HG03280 (cell line): ENCODE data around the gene ADSS1.

ENCODE experiments used
- ATAC-seq: cut with Tn5 transposase; IDR thresholded peaks from one replicate; pipeline ENCODE4 v1.9.1; 2021; ENCODE audit warnings: mild to moderate bottlenecking, moderate library complexity; ENCODE audit not compliant: unreplicated experiment

Gene ADSS1

GRCh38 chr14:104723651-104724406, at the start of gene ADSS1:
Gene ADSS1 (plus strand): TSS chr14:104724229. CDS start chr14:104724271, 42 bp downstream.
- ATAC-seq: peak; percentile 54

- ATAC-seq: no peak
Measured at GRCh38 chr14:104675447-104675846, 48.6 kb upstream of the ADSS1 start.

GRCh38 chr14:104676130-104676693, 47.8 kb upstream of the ADSS1 start:
- ATAC-seq: no peak

DNA sequence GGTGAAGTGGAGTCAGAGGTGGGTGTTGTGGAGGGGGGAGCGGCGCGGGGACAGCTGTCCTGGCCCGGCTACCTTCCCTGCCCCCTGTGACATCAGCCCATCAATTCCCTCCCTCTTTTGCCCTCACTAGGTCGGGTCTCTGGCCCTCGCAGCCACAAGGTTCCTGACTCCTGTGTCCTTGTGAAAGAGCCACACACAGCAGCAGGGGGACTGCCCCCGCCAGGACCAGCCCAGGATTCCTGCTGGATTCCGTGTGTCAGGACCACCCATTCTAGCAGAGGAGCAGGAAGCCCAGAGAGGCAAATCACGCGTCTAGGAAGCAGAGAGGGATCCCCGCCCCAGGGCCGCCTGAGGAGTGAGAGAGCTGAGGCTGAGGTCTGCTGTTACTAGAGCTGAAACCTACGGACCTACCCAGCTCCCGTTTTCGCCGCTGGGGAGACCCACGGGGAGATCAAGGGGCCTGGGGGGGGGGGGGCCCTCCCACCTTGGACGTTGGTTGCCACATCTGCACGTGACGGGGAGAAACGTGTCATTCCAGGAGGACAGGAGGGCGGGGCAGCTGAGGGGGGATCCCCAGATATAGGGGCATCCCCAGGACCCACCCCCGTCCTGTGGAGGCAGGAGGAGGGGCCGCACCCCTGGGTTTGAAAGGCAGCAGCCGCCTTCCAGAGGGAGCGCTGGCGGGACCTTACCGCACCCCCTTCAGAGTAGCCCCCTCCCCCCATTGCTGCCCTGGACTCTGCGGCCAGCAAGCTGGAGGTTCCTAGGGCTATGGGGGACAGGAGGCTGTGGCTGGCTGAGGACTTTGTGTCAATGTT, 47.1 kb upstream of the ADSS1 start:
- ATAC-seq: no peak

DNA sequence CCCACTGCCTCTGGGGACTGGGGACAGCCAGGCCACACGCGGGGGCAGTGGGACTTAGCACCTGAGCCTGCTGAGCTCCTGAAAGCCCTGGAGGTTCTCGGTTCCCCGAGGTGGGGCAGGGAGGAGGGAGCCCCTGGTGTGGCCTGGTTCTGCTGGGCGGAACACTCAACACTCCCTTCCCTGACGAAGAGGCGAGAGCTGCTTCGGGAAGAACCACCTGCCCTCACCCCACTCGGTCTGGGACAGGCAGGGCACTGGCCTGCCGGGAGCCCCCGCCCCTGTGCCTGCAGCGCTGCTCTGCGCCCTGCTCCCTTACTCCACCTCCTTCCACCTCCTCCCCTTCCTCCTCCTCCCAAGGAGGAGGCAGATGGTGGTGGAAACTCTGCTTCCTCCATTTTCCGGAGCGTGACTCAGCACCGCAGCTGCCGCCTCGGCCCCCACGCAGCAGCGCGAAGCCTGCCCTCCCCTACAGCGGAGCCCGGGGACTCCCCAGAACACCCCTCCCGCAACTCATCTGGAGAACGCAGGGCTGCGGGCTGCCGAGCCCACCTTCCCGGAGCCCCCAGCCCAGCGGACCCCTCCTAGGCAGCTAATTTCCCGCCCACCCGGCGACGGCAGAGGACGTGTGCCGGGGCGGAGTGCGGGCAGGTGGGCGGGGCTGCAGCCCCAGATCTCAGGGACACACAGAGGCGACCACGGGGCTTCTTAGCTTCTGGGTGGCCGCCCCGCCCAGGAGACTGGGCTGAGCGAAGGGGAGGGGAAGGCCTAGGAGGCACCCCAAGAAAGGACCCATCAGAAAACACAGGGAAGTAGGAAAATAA, 46.3 kb upstream of the ADSS1 start:
- ATAC-seq: peak; percentile 50

- ATAC-seq: no peak
Measured at GRCh38 chr14:104678346-104678745, 45.7 kb upstream of the ADSS1 start.

- no peak for ATAC-seq
Measured at GRCh38 chr14:104678901-104679705, 44.9 kb upstream of the ADSS1 start.

GRCh38 chr14:104680056-104680805, 43.8 kb upstream of the ADSS1 start:
- ATAC-seq: no peak

- peak; percentile 36 for ATAC-seq
Measured at GRCh38 chr14:104680806-104681688, 43.0 kb upstream of the ADSS1 start.

- ATAC-seq: no peak
Measured at GRCh38 chr14:104681689-104682074, 42.3 kb upstream of the ADSS1 start.

- no peak for ATAC-seq
Measured at GRCh38 chr14:104682107-104682593, 41.9 kb upstream of the ADSS1 start.

DNA sequence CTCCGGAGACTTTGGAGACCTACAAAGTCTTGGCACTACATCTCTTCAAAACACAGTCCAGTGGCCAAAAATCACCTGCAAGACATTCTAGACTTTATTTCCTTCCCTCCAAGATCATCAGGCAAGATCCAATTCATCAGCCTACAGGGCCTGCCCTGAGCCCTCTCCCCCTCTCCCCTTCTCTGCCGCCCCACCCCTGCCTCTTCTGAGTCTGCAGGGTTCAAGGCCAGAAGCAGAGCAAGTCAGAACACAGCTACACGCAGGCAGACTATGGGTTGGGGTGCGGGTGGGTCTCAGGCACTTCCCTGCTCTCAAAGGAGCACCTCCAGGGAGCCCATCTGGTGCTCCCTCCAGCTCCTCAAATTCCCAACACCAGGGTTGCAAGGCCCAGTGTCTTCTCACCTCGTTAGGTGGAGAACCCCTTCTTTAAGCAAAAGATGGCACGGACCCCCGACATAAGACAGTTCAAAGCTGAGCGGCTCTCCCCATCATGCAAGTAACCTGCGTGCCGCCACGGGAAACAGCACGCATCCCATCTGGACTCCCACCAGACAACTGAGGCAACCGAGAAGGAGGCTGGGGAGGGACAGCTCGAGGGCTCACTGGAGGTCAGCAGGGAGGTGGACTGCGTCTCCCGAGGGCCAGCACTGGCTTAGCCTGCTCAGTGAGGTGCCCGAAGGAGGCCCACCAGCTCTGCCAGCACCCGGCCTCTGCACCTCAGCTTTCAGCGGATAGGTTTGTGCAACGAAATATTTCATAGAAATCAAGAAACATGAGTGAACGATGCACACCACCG, 40.2 kb upstream of the ADSS1 start:
- no peak for ATAC-seq

GRCh38 chr14:104684449-104684821, 39.6 kb upstream of the ADSS1 start:
- ATAC-seq: no peak

GRCh38 chr14:104685216-104685997, 38.6 kb upstream of the ADSS1 start:
- no peak for ATAC-seq

DNA sequence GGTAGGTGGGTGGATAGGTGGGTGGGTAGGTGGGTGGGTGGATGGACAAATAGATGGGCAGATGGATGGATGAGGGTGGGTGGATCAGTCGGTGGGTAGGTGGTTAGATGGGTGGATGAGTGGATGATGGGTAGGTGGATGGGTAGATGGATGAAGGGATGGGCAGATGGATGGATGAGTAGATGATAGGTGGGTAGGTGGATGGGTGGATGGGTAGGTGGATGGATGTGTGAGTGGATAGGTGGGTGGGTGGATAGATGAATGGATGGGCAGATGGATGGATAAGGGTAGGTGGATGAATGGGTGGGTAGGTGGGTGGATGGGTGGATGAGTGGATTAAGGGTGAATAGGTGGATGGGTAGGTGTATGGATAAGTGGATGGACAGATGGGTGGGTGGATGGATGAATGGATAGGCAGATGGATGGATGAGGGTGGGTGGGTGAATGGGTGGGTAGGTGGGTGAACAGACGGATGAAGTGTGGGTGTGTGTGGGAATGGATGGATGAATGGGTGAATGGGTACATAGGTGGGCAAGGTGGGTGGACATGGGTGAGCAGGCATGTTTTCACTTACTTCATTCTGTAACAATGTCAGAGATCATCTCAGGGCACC, 37.9 kb upstream of the ADSS1 start:
- no peak for ATAC-seq
